NK-92 treated with Interleukin-12 subunit alpha and Interleukin-12 subunit beta, amount 100 ng/mL, for 24 hours (cell line): ENCODE data around the gene ZNF708.
"Not testable (repeated sequence)": the region's sequence is repeated elsewhere in the genome, so short reads cannot be mapped to it uniquely, and the experiment has no call there.

Experiments used
- DNase-seq: peaks from one replicate; lab custom pipeline; 2025; lab: John Stamatoyannopoulos, UW

Gene ZNF708

DNA sequence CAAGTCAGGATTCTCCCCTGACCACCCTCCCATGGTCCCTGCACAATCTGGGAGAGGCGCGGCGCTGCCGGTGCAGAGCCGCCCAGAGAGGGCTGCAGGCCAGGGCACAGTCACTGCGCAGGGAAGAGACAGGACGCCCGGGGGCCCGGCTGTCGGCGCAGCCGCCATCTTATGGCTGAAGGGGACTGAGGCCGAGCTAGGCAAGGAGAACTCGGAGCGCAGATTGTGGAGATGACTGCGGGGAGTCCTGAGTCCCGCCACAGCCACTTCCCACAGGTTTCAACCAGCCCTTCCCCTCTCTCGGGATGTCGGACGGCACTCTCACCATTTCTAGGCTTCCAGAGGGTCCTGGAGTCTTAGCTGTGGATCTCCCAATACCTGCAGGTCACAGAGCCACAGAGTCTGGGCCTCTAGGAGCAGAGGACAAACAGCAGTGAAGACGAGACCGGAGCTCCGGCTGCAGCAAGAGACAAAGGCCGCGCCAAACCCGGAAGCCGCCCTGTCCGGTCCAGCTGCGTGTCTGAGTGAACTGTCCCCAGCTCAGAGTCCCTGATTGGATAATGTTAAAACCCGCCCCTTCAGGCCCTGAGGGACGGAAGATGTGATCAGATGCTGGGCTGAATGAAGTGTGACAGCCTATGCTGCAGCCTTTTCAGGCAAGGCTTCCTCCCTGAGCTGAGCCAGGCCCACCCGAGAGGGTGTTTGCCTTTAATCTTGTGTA lies at the start of gene ZNF708:
Gene ZNF708, minus strand, starts transcription at position 526 of the 721 bp plus-strand sequence. Its CDS starts 198 bp downstream, at position 328.
- no peak for DNase-seq

DNA sequence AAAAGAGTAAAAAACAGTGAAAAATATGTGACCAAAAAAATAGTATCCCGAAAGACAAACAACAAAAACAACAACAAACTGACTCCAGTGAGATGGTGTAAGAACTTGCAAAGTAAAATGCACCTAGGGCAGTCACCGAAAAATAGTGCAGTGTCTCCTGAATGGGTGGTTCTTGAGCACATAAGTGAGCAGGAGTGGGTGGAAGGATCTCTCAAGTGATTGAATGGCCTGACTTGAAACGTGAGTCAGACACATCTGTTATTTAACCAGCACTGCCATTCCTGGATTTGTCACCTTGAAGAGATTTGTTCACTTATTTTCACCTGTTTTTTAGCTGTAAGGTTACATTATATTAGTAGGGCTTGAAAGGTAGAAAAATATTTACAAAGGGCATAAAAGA lies 33.1 kb upstream of the ZNF708 start:
- DNase-seq: no peak

DNA sequence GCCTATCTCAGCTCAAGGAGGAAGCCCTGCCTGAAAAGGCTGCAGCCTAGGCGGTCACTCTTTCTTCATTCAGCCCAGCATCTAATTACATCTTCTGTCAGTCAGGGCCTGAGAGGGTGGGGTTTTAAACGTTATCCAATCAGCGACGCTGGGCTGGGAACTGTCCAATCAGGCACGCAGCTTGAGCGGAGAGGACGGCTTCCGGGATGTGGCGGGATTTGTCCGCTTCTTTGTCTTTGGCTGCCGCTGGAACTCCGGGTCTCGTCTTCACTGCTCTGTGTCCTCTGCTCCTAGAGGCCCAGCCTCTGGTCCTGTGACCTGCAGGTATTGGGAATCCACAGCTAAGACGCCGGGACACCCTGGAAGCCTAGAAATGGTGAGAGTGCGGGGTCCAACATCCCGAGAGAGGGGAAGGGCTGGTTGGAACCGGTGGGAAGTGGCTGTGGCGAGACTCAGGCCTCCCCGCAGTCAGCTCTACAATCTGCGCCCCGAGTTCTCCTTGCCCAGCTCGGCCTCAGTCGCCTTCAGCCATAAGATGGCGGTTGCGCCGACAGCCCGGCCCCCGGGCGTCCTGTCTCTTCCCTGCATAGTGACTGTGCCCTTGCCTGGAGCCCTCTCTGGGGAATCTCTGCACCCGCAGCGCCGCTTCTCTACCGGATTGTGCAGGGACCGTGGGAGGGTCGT lies 29.7 kb upstream of the ZNF708 start, which contains the start of gene ZNF738:
Gene ZNF738, plus strand, starts transcription at position 233 of the 684 bp plus-strand sequence. Its CDS starts 141 bp downstream, at position 374.
- no peak for DNase-seq

DNA sequence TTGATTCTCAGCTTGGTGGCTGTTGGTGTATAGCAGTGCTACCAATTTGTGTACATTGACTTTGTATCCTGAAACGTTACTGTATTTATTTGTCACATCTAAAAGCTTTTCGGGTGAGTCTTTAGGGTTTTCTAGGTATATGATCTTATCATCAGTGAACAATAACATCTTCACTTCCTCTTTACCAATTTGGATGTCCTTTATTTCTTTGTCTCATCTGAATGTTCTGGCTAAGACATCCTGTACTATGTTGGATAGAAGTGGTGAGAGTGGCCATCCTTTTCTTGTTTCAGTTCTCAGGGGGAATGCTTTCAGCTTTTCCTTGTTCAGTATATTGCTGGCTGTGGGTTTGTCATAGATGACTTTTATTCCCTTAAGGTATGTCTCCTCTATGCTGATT lies 23.6 kb upstream of the ZNF708 start:
- no peak for DNase-seq

DNA sequence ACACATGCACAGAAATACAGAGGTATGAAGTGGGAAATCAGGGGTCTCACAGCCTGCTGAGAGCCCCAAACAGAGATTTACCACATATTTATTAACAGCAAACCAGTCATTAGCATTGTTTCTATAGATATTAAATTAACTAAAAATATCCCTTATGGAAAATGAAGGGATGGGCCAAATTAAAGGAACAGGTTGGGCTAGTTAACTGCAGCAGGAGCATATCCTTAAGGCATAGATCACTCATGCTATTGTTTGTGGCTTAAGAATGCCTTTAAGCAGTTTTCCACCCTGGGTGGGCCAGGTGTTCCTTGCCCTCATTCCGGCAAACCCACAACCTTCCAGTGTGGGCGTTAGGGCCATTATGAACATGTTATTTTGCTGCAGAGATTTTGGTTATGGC lies 15.6 kb upstream of the ZNF708 start:
- DNase-seq: not testable (repeated sequence)

DNA sequence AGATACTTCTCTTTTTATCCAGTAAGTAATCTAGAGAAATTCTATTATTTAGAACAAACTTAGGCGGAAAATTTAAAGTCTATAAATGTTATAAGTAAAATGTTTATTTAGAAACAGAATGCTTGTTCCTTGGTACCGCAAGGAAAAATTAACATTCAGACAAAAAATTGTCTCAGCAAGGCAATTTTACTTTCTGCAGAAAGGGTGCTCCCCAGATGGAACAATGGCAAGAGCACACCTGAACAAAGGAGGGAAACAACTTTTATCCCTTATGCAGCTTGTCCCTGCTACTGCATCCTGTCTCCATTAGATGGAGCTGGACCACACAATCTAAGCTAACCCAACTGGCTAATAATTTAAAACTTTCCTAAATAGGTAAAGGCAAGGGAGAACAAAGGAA lies 6.5 kb upstream of the ZNF708 start:
- no peak for DNase-seq

DNA sequence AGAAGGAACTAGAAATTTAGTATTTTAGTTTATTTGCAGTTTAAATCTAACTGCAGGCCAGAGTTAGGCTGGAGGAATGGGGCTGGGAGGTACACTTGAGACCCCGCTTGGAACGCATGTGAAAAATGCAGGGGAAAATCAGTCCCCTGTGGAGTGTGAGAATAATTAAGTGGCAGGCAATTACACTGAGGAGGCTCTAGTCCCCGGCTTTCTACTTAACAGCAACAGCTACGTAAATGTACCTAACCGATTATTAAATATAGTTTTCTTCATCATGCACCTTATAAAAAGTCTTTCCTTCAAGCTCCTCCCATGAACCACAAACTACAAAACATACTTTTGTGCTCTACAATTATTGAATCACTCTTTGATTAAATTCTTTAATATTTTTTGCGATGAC lies 804 bp downstream of the ZNF708 start:
- DNase-seq: no peak

DNA sequence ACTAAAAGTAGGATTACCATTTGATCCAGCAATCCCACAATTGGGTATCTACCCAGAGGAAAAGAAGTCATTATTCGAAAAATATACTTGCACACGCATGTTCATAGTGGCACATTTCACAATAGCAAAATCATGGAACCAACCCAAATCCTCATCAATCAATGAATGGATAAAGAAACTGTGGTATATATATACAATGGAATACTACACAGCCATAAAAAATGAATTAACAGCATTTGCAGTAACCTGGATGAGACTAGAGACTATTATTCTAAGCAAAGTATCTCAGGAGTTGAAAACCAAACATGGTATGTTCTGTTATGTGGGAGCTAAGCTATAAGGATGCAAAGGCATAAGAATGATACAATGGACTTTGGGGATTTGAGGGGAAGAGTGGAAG lies 3.0 kb downstream of the ZNF708 start:
- DNase-seq: no peak

DNA sequence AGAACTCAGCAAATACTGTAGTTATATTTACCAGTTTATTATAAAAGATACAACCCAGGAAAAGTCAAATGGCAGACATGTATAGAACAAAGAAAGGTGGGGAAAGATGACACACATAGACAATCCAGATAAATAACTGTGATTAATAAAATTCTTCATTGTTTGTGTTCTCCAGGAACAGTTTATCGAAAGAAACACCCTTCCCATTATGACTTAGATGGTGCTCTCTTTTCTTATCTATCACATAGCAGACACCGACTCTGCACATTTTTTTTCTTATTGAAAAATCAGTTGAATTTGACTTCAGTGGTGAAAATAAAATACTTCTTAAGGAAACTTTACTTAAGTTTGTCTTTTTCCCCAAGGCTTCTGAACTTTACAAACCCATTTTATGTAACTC lies 6.2 kb downstream of the ZNF708 start:
- no peak for DNase-seq

DNA sequence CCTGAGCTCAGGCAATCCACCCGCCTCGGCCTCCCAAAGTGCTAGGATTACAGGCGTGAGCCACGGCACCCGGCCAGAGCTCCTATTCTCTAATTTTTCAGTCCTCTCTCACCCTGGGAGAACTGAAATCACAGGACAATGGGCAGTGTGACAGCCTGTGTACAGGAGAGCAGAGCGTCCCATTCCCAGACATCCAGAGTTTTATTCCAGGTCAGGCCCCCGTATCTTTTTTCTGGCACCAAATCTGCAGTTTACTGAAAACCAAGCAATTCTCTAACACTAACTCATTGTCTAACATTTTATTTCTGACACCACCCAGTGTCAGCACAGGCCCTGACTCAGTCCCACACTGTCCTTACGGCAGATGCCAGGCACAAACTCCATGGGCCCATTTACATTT lies 6.7 kb downstream of the ZNF708 start:
- no peak for DNase-seq

DNA sequence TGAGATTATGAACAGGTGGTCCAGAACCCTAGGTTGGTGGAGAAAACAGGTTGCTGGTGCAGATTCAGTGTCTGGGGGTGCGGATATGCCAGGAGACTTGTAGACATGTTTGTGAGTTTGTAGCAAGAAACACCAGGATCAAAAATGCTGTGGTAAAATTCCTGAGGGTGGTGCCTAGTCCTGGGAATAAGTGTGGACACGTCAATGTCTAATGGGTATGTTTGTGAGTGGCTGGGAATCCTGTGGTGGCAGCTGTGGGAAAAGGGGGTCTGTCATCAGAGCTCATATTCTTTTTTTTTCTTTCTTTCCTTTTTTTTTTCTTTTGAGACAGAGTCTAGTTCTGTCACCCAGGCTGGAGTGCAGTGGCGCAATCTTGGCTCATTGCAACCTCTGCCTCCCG lies 7.2 kb downstream of the ZNF708 start:
- no peak for DNase-seq

DNA sequence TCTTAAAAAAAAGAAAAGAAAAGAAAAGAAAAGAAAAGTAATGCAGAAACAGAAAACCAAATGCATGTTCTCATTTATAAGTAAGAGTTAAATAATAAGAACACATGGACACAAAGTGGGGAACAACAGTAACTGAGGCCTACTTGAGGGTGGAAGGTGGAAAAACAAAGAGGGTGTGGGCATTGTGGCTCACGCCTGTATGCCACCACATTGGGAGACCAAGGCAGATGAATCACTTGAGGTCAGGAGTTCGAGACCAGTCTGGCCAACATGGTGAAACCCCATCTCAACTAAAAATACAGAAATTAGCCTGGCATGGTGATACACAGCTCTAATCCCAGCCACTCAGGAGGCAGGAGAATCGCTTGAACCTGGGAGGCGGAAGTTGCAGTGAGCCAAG lies 8.1 kb downstream of the ZNF708 start:
- DNase-seq: no peak

DNA sequence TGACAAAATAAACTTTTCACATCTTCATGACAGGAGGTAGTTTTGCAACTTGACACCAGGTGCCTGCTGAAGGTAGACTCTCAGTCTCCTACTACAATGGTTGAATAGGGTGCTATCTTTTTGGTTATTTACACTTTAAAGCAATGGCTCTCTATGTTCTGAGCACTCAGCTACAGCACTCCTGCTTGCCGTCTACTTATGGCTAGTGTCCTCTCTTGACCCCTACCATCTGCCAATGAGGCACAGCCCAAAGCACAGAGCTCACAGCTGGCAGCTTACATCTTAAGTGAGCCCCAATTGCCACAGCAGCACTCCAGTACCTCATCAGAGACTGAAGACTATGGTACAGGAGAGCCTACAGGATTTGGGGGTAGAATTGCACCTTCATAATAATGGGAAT lies 11.4 kb downstream of the ZNF708 start:
- no peak for DNase-seq

DNA sequence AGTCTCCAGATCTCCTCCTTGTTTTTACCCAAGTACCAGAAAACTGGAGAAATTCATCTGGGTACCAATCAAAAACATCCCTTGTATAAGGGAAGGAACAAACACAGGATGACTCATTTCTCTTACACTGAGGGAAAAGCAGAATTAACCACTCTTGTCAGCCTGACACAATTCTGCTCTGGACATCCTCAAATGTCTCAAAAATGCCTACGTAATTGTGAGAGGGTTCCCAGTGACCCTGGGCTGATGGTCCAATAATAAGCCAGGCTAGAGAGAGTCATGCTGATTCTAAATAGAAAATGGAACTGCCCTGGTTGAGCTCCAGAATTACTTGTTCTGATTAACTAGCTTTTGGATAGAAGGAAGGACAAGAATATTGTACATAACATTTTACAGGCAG lies 14.5 kb downstream of the ZNF708 start:
- no peak for DNase-seq

DNA sequence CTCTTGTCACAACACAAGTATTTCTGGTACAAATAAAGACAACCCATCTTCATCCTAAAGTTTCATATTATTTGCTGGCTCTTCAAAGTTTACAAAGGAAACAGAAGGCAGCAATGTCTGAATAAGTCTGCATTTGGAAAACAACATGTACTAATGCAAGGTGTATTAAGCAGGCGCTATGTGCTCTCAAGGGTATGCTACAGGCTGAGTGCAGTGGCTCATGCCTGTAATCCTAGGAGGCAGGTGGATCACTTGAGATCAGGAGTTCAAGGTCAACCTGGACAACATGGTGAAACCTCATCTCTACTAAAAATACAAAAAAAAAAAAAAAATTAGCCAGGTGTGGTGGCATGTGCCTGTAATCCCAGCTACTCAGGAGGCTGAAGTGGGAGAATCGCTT lies 16.4 kb downstream of the ZNF708 start:
- DNase-seq: not testable (repeated sequence)

DNA sequence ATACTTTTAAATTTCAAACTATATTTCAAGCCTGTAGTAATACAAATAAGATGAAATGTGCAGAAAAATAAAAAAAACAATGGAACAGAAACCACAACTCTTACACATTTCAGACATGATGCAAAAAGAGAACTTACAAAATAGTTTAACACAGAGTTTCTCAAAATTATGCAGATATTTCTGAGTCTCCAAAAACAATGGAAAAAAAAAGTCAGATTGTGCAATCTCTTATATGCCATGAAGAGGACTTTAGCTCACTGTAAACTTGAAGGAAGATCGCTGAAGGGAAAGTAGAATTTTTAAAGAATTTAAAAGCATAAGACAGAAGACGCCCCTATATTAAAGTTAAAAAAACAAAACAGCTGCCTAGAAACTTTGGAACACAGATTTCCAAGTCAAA lies 20.4 kb downstream of the ZNF708 start:
- DNase-seq: no peak

DNA sequence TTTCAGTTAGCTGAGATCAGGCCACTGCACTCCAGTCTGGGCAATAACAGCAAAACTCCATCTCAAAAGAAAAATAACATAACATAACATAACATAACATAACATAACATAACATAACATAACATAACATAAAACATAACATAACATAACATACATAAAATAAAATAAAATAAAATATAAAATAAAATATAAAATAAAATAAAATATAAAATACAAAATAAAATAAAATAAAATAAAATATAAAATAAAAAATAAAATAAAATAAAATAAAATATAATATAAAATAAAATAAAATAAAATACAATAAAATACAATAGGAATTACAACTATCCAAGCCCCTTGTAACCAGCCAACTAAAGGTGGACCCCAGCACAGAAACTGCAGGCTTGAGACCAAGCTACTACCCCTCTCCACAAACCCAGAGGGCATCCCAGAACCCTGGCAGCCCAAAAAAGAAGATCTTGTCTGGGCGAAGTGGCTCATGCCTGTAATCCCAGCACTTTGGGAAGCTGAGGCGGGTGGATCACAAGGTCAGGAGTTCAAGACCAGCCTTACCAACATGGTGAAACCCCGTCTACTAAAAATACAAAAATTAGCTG lies 22.2 kb downstream of the ZNF708 start:
- not testable (repeated sequence) for DNase-seq

DNA sequence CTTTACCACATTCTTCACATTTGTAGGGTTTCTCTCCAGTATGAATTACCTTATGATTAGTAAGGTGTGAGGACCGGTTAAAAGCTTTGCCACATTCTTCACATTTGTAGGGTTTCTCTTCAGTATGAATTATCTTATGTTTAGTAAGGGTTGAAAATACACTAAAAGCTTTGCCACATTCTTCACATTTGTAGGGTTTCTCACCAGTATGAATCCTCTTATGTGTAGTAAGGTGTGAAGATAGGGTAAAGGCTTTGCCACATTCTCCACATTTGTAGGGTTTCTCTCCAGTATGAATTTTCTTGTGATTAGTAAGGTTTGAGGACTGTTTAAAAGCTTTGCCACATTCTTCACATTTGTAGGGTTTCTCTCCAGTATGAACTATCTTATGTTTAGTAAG lies 35.4 kb downstream of the ZNF708 start:
- DNase-seq: not testable (repeated sequence)

DNA sequence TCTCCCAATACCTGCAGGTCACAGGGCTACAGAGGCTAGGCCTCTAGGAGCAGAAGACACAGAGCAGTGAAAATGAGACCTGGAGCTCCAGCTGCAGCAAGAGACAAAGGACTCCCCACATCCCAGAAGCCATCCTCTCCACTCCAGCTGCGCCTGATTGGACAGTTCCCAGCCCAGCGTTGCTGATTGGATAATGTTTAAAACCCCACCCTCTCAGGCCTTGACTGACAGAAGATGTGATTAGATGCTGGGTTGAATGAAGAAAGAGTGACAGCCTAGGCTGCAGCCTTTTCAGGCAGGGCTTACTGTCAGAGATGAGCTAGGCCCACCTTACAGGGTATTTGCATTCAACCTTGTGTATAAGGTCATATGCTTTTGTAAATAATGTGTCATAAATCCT lies 59.4 kb downstream of the ZNF708 start:
- no peak for DNase-seq

DNA sequence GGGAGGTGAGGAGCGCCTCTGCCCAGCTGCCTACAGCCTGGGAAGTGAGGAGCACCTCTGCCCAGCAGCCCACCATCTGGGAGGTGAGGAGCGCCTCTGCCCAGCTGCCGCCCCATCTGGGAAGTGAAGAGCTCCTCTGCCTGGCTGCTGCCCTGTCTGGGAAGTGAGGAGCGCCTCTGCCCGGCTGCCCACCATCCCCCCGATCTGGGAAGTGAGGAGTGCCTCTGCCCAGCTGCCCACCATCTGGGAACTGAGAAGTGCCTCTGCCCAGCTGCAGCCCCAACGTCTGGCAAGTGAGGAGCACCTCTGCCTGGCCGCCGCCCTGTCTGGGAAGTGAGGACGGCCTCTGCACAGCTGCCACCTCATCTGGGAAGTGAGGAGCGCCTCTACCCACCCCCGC lies 64.3 kb downstream of the ZNF708 start:
- DNase-seq: no peak

DNA sequence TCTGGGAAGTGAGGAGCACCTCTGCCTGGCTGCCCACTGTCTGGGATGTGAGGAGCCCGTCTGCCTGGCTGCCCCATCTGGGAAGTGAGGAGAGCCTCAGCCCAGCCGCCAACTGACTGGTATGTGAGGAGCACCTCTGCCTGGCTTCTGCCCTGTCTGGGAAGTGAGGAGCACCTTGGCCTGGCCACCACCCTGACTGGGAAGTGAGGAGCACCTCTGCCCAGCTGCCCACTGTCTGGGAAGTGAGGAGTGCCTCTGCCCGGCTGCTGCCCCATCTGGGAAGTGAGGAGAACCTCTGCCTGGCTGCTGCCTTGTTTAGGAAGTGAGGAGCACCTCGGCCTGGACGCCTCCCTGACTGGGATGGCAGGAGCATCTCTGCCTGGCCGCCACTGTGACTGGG lies 64.8 kb downstream of the ZNF708 start:
- no peak for DNase-seq

DNA sequence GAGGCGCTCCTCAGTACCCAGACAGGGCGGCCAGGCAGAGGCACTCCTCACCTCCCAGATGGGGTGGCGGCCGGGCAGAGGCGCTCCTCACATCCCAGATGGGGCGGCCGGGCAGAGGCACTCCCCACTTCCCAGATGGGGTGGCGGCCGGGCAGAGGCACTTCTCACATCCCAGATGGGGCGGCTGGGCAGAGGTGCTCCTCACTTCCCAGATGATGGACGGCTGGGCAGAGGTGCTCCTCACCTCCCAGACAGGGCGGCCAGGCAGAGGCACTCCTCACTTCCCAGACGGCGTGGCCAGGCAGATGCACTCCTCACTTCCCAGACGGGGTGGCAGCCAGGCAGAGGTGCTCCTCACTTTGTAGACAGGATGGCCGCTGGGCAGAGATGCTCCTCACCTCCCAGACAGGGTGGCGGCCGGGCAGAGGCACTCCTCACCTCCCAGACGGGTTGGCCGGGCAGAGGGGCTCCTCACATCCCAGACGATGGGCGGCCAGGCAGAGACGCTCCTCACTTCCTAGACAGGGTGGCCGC lies 68.3 kb downstream of the ZNF708 start:
- not testable (repeated sequence) for DNase-seq
